HK-2 (cell line): Measurements from ENCODE around the gene RPL41.
A peak's percentile ranks its signal among the peaks of the same experiment; 100 is the strongest.
"Not testable (repeated sequence)": the region's sequence is repeated elsewhere in the genome, so short reads cannot be mapped to it uniquely, and the experiment has no call there.

Experiments
- DNase-seq: peaks from one replicate; pipeline ENCODE4 v3.0.0-alpha.2; 2018; ENCODE audit not compliant: unreplicated experiment

Gene RPL41

DNA sequence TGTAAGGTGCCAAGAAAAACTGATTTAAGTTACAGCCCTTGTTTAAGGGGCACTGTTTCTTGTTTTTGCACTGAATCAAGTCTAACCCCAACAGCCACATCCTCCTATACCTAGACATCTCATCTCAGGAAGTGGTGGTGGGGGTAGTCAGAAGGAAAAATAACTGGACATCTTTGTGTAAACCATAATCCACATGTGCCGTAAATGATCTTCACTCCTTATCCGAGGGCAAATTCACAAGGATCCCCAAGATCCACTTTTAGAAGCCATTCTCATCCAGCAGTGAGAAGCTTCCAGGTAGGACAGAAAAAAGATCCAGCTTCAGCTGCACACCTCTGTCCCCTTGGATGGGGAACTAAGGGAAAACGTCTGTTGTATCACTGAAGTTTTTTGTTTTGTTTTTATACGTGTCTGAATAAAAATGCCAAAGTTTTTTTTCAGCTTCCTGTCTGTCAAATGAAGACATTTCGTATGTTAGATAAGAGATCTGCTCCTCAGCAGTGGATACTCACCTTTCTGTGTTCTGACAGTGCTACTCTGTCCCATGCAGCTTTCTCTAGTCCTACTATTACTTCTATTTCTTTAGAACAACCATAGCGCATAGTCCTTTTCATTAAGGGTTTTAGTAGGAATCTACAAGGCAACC, 13.2 kb upstream of the RPL41 start:
- no peak for DNase-seq

DNA sequence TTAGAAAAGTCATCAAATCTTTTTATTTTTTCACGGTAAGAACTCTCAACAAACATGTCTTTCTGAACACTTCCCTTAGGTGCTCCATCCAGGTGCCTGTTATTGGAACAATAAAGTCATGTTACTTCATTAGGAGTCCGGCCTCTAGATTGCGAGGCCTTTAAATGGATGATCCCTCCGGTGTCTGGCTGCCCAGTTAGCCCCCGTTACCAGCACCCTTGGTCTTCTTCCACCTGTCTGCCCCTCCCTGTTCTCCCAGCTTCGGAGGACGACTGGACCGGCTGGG, 12.7 kb upstream of the RPL41 start:
- DNase-seq, result no peak

DNA sequence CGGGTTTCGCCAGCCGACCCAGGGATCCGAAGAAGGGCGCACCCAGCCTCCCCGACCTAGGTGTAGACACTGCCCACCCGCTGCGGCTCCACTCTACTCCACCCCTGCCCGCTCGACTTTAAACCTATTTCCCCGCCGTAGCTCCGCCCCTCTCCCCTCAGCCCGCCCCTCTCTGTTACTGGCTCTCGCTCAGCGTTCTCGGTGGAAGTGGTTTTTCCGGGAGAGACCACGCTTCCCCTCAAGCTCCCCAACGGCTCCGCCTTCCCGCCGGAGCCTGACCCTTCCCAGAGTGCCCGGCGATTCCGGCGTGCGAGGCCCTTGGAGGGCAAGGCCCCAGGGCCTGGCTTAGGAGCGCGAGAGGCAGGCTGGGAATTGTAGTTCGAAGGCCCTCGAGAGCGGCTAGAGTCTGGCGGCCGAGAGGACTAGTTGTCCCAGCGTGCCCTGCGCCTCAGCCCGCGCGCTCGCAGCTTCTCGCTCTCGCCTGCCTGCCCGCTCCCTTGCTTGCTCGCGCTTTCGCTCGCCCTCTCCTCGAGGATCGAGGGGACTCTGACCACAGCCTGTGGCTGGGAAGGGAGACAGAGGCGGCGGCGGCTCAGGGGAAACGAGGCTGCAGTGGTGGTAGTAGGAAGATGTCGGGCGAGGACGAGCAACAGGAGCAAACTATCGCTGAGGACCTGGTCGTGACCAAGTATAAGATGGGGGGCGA, 12.2 kb upstream of the RPL41 start, which contains the start of gene PA2G4:
PA2G4 (plus strand) TSS at position 451 of the 706 bp plus-strand sequence; CDS start at position 630, 179 bp downstream.
- DNase-seq, result peak; percentile 99

DNA sequence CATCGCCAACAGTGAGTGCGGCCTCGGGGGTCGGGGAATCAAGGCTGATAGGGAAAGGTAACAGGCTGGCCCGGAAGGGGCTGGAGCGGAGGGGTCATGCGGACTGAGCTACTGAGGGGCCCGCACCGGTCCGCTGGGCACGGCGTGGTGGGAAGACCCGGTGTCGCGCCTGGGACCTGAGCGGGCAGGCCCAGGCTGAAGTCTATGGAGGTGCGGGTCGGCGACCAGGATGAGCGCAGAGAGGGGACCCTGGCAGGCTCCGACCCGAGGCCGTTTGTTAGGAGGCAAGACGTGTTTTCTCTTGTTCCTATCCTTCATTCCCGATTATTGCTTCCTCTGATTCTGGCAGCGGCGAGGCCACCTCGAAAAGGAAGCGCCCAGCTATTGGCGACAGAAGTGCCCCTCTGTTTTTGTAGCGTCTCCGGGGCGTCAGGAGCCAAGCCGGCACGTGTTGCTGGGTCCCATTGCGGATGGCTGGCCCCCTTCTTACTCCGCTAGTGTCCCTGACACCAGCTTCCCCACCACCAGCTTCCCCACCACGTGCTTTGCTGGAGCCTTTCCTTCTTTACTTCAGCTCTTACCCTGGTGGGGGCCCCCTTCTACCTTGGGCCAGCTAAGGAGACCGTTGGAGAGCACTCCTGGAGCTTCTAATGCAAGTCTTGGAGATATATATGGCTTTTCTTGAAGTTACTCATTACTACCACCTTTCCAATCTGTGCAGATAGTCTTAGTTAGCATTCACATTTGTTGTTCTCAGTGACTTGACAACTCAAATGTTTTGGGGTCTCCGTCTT, 11.4 kb upstream of the RPL41 start:
- DNase-seq, result no peak

DNA sequence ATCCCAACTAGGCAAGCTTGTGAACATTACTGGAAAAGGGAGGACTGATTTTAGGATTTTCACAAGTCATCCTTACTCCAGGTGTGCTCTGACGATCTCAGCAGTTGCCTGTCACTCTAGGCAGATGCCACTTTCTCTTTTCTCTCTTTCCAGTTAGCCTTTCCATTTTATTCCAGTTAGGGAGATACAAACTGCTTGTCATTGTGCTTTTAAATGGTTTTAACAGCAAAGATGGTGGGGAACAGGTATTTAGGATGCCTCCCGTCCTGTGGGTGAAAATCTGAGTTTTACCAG, 10.9 kb upstream of the RPL41 start:
- no peak for DNase-seq

DNA sequence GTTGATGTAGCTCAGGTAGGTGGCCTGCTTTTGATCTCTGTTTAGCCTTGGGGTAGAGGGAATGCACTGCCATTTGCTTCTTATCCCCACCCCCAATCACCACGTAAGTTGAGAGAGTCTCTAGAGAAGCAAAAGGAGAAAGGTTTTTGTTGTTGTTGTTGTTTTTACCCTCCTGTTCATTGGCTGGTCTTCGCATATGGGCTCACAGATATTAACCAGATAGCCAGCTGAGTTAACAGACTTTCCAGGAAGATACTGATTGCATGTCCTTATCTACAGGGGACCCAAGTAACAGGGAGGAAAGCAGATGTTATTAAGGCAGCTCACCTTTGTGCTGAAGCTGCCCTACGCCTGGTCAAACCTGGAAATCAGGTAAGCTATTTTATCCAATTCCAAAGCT, 9.2 kb upstream of the RPL41 start:
- DNase-seq, result no peak

DNA sequence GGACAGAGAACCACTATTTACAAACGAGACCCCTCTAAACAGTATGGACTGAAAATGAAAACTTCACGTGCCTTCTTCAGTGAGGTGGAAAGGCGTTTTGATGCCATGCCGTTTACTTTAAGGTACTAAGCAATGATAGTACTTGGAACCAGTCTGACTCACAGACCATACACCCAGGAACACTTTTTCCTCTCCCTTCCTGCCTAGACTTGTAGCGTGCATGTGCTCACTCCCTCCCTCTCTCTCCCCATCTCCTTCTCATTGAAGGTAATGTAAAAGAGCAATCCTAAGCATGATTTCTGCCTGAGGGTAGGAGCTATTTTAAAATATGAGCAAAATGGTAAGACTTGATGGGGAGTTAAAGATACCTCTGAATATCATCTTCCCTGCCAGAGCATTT, 5.9 kb upstream of the RPL41 start:
- DNase-seq, result no peak

DNA sequence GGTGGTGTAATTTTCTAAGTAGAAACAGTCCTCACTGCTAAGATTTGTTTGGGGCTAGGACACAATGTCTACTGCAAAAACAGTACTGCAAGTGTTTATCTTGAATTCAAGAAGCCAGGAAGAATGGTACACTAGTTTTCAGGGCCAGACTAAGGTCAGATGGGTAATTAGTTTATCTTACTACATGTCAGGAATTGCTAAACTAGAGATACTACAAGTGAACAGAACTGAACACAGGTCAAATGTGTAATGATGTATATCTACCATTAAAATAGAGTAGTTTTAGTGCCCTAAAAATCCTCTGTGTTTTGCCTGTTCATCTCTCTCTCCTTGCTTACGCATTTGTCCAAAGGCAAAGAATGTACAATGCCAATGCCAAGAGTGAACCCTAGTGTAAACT, 2.3 kb upstream of the RPL41 start:
- DNase-seq, result no peak

DNA sequence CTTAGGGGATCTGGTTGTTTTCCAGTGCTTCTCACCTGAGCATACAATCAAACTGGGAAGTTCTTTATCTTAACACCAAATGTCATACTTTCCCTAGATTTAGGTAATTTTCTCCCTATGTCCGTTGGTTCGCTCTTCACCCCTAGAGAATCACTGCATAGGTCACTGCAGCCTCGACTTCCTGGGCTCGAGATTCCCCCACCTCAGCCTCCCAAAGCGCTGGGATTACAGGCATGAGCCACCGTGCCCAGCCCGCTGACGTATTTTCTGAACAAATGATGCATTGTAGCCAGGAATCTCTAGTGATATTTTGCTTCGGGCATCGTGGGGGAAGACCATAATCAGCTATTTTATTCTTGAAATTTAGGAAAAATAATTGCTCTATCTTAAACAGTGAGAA, 1.1 kb upstream of the RPL41 start:
- DNase-seq, result no peak

DNA sequence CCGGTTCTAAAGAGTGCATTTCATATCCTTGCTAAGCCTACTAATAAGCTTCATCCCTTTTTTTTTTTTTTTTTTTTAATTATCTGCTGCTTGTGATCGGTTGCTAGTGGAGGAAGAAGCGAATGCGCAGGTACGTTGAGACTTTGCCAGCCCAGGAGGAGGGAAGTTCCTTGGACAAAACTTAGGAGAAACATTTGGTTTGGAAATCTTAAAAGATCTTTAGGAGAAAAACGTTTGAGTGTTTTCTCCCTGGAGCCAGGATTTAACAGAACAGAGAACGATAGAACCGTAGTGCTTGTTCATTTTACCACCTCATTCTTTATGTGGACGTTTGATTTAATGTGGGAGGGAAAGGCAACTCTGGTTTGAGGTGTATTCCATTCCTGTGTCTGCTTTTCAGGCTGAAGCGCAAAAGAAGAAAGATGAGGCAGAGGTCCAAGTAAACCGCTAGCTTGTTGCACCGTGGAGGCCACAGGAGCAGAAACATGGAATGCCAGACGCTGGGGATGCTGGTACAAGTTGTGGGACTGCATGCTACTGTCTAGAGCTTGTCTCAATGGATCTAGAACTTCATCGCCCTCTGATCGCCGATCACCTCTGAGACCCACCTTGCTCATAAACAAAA, 761 bp downstream of the RPL41 start:
- DNase-seq, result not testable (repeated sequence)

DNA sequence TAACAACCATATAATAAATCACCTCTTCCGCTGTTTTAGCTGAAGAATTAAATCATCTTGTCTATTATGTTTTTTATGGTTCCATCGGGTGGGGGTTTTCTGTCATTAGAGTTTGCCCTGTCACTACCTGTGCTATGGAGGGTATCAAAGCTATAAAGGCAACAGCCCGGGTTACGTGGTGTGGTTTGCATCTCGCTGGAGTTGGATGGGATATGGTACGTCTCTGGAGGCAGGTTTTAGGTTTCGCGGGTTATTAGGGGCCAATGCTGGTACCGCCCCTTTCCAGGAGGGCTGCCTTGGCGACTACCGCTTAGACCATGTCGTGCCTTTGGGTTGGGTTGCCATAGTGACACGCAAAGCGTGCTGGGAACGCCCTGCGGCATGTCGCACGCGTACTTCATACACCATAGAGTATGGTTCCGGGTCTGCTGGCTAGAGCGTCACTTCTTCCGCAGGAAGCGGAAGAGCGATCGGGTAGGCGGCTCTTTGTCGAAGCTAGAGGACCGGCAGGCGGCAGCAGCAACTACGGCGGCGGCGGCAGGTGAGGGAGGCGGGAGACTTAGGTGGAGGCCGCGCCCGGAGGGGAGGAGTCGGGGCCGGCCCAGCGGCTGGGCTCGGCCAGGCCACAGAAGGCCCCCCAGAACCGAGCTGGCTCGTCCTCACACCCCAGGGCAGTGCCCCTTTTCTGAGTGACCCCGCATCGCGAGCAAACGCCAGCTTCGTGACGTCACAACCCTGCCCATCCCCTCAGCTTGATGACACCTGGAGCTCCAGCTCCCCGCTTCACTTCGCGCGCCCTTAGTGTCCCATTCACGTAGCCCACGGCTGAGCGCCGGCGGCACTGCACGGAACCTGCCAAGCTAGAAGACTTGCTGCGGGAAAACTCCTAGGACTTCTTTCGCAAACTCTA, 1.6 kb downstream of the RPL41 start, which contains the start of gene ZC3H10:
ZC3H10 (plus strand) TSS at position 489 of the 910 bp plus-strand sequence. CDS start 2,297 bp downstream, outside the sequence.
- peak; percentile 99 for DNase-seq

DNA sequence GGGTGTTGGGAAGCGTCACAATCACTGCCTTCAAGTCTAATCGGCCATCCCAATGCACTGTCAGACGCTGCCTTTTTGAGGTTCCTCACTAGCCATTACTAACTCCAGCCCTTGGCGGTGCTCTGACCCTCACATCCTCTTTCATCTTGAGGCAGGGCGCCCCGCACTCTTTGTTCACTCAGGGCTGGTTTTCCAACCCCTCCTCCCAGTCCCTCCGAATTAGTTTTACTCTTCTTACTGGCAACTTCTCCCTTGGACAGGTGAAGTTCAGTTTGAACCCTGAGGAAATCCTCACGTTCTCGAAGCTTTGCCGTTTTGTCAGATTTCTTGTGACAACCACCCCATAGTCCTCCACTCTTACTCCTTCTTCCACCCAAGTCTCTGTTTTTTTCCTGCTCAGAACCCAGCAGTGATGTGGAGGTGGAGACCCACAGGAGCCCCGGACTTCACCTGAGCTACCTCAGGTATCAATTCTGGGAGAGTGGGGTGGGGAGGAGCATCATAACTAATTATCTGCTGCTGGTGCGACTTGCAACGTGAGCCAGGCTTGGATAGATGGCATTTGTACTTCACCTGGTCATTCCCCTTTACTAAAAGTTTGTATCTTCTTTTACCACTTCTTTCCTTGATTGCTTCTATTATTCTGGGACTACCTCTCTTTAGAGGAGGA, 2.4 kb downstream of the RPL41 start:
- DNase-seq, result no peak

DNA sequence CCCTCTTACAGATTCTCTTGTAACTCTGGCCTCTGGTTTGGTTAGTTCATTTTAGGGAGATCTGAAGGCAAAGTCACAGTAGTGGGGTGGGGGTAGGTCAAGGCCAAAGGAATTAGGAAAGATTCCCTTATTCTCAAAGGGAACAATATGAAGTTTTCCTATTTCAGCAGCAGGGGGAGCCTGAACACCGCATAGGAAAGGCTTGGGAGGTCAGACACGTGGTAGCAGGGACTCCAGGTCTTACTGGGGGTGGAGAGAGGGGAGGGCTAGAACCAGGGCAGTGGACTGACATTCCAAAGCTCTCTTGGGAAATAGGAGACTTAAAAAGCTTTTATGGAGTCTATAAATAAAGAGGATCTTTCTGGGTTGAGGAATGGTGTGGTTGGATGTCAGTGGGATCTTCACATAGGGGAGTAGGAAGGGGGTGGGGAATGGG, 2.9 kb downstream of the RPL41 start:
- DNase-seq, result peak; percentile 76

DNA sequence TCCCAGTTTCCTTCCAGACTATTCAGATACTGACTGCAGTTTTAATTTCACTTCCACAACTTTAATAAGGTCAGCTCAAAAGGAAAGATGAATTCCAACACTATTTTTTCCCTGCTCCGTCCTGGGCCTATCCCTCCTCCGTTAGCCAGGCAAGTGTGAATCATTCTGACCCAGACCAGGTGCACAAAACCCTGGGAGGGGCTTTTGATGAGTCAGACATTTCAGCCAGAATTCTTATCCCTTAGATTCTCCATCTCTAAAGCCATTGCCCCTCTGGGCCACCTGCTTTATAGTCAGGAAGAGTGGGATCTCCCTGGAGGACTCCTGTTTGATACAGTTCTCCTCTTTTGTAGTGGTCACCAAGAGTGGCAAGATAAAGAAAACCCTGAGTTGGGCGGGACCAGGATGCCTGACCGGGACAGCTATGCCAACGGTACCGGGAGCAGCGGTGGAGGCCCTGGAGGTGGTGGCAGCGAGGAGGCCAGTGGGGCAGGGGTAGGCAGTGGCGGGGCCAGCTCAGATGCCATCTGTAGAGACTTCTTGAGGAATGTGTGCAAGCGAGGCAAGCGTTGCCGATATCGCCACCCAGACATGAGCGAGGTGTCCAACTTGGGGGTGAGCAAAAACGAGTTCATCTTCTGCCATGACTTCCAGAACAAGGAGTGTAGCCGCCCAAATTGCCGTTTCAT, 3.9 kb downstream of the RPL41 start:
- no peak for DNase-seq

DNA sequence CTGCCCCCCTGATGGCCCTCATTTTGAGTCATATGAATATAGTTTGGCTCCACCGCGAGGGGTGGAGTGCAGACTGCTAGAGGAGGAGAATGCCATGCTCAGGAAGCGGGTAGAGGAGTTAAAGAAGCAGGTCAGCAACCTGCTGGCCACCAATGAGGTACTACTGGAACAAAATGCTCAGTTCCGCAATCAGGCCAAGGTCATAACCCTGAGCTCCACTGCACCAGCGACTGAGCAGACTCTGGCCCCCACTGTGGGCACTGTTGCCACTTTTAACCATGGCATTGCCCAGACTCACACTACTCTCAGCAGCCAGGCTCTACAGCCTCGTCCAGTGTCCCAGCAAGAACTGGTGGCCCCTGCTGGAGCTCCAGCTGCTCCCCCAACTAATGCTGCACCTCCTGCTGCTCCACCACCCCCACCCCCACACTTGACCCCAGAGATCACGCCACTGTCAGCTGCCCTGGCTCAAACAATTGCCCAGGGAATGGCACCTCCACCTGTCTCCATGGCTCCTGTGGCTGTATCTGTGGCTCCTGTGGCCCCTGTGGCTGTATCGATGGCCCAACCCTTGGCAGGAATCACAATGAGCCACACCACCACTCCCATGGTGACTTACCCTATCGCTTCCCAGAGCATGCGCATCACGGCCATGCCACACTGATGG, 4.9 kb downstream of the RPL41 start:
- DNase-seq, result no peak

DNA sequence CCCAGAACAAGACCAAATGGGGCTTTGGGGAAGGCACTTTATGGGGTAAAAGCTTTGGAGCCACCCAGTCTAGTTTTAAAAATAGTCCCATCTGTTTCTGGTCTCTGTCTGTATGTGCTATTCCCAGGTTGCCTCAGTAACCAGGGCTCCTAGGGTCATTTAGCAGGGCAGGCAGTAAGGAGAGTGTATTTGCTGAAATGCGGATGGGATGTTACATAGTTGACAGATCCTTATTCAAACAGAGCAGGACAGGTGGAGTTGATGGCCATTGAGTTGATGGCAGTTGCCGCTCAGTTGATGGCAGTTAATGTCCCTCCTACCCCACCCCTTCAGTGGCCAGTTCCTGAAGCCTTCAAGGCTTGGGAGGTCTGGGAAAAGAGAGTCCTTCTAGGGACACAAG, 6.2 kb downstream of the RPL41 start:
- no peak for DNase-seq

DNA sequence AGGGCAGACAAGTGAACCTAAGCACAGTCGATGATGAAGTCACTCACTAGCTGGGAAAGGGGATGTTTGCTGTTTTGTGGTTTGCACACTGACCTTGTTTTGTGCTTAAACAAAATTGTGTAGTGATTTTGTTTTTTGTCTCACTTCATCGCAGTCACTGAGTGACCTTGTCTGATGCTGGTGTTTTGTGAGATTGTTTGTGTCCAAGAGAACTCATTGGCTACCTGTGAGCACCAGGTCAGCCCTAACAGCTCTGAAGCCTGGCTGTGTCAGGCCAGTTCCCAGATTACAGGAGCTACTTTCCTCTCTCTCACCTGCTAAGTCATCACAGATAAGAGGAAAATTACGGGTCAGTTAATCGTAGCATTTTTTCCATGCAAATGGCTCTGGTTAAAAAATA, 7.7 kb downstream of the RPL41 start:
- DNase-seq, result no peak

DNA sequence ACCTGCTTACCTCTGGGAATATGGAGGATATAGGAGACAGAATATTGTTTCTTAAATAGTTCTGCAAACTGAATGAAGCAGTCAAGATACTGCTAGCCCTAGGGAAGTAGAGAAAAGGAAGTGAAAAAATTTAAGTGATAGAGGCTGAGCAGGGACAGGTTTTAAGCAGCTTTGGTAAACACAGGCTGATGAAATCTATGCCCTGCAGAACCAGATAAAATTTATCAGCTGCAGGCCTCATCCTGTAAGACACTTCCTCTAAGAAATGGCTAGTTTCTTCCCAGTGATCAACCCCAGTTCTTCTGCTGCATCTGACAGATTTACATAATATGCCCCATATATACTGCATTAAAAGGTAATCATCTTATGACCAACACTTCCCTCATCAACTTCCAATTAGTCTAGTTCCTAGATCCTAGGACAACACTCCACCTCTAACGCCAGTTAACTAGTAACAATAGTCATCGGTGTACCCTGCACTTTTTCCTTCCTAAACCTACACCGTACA, 10.4 kb downstream of the RPL41 start:
- DNase-seq, result no peak

DNA sequence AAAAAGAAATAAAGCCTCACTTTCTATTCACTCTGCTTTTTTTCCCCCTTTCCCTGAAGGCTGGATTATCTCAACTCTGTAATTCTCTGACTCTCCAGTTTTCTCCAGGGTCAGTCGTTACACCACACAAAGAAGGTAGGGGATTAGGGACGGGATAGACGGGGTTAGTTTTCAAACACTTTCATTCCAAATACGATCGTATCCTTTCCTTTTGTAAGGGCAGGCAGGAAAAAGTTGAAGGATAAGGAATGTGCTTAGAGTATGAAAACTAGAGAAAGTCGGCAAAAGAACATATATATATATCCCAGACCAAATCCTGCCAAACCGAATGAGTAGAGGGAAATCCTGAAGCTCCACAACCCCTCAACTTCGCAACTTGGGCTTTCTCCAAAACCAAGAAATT, 11.1 kb downstream of the RPL41 start:
- no peak for DNase-seq
